Ascending aorta (tissue), 2 donors: ENCODE measurements around the gene GPC6. TPM values are rescaled to one million over a fixed set of nuclear protein-coding genes. Genes with fewer than 3 reads are reported as not detected.

Experiments used
- DNase-seq, 2 donors: peaks; one replicate each; pipeline ENCODE4 v3.0.0-alpha.2; 2019; ENCODE audit warnings: low spot score in 2 of 2
- H3K27ac ChIP-seq, 2 donors: fragments of 200-600 bp; sonication (generic); one replicate each; pipeline ENCODE4 v1.5.1; 2016 to 2017; ENCODE audit warnings: mild to moderate bottlenecking in 1 of 2
- H3K27me3 ChIP-seq: fragments of 200-600 bp; sonication (generic); one replicate; pipeline ENCODE4 v1.5.1; 2017
- H3K36me3 ChIP-seq, 2 donors: fragments of 200-600 bp; sonication (generic); one replicate each; pipeline ENCODE4 v1.5.1; 2016
- H3K4me1 ChIP-seq, 2 donors: fragments of 200-600 bp; sonication (generic); one replicate each; pipeline ENCODE4 v1.5.1; 2016 to 2017; ENCODE audit warnings: mild to moderate bottlenecking in 1 of 2
- H3K4me3 ChIP-seq, 2 donors: fragments of 200-600 bp; sonication (generic); one replicate each; pipeline ENCODE4 v1.5.1; 2016 to 2017; ENCODE audit warnings: mild to moderate bottlenecking in 1 of 2
- H3K9me3 ChIP-seq, 2 donors: fragments of 200-600 bp; sonication (generic); one replicate each; pipeline ENCODE4 v1.5.1; 2016
- intact Hi-C: fragments of 100-400 bp; cut with DNase I; formaldehyde crosslinking; loops from one replicate; pipeline ENCODE4 v1.15.1; 2023
- total RNA-seq: library from RNA; depleted of rRNA; stranded (reverse); fragments of >200 nt; gene quantifications from one replicate; pipeline ENCODE4 v1.1.0, GENCODE V29; 2016
- TF ChIP-seq, protein P1 (sequence below), 3 experiments: fragments of 200-600 bp in 2 of 3; fragments of 450-650 bp in 1 of 3; sonication (generic) in 2 of 3; IDR thresholded peaks; one replicate each; pipeline ENCODE4 v1.5.1; 2016 to 2019; ENCODE audit warnings: antibody characterized with exemption in 3 of 3, mild to moderate bottlenecking in 1 of 3, moderate library complexity in 1 of 3

The GPC6 gene
- total RNA-seq, 1 donor from 2014 or later, result 23.2 TPM

GRCh38 chr13:94344126-94344818, 1117.7 kb downstream of the GPC6 start:
- no peaks in the 10 kb centered on the region for H3K9me3 ChIP-seq
- H3K36me3 ChIP-seq, result no peaks in the 10 kb centered on the region
- H3K27ac ChIP-seq, result peak overlapping the region in 1 of 2 donors; percentile 10
- H3K4me1 ChIP-seq, result peaks cover 0 to 7% of the 10 kb centered on the region in 2 donors
- intact Hi-C loops, result loop anchor here (5.0 to 10.0 kb wide), 2 partner anchors 569 to 1117 kb away; partner anchors contain the start of gene GPC6
- TF ChIP-seq, protein P1, sequence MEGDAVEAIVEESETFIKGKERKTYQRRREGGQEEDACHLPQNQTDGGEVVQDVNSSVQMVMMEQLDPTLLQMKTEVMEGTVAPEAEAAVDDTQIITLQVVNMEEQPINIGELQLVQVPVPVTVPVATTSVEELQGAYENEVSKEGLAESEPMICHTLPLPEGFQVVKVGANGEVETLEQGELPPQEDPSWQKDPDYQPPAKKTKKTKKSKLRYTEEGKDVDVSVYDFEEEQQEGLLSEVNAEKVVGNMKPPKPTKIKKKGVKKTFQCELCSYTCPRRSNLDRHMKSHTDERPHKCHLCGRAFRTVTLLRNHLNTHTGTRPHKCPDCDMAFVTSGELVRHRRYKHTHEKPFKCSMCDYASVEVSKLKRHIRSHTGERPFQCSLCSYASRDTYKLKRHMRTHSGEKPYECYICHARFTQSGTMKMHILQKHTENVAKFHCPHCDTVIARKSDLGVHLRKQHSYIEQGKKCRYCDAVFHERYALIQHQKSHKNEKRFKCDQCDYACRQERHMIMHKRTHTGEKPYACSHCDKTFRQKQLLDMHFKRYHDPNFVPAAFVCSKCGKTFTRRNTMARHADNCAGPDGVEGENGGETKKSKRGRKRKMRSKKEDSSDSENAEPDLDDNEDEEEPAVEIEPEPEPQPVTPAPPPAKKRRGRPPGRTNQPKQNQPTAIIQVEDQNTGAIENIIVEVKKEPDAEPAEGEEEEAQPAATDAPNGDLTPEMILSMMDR (IDR thresholded peaks at IDR 0.05), result no peak
- peak overlapping the region in 1 of 2 donors; percentile 35 for H3K4me3 ChIP-seq
- no peak for DNase-seq
- H3K27me3 ChIP-seq, result no peaks in the 10 kb centered on the region

DNA sequence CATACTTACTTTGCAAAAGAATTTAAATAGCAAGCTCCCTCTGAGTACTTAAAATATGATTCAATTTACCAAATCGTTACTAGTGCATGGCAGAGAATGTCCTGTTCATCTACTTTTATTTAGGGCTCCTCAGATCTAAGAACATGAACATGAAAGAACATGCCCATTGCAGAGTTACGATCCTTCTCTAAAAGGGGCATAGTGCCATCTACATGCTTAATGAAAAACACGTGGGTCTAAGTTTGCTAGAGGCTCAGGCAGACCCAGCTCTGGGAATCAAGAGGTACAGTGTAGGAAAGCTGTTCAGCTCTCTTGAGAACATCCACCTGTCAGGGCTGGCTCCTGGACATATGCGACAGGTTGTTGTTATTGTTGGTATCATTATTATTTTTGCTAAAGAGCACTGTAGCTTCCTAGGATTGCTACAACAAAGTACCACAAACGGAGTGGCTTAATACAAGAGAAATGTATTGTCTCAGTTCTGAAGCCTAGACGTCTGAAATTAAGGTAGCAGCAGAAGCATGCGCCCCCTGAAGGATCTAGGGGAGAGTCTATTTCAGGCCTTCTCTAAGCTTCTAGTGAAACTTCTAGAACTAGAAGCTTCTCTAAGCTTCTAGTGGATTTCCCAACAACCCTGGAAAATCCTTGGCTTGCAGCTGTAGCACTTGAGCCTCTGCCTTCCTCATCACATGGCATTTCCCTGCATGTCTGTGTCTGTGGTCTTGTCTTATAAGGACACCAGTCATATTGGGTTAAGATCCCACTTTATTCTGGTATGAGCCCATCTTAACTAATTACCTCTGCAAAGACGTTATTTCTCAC, 1119.0 kb downstream of the GPC6 start:
- intact Hi-C loops, result loop anchor here (5.0 to 10.0 kb wide), 2 partner anchors 571 to 1098 kb away; no protein-coding TSS in a partner anchor
- no peaks in the 10 kb centered on the region for H3K27me3 ChIP-seq
- H3K4me1 ChIP-seq, result peaks cover 0 to 7% of the 10 kb centered on the region in 2 donors
- TF ChIP-seq, protein P1 (IDR thresholded peaks at IDR 0.05), result peak in 1 of 3 experiments; percentile 3
- H3K27ac ChIP-seq, result no peak overlapping the region
- H3K4me3 ChIP-seq, result no peak overlapping the region
- DNase-seq, result no peak
- no peaks in the 10 kb centered on the region for H3K36me3 ChIP-seq
- no peaks in the 10 kb centered on the region for H3K9me3 ChIP-seq

DNA sequence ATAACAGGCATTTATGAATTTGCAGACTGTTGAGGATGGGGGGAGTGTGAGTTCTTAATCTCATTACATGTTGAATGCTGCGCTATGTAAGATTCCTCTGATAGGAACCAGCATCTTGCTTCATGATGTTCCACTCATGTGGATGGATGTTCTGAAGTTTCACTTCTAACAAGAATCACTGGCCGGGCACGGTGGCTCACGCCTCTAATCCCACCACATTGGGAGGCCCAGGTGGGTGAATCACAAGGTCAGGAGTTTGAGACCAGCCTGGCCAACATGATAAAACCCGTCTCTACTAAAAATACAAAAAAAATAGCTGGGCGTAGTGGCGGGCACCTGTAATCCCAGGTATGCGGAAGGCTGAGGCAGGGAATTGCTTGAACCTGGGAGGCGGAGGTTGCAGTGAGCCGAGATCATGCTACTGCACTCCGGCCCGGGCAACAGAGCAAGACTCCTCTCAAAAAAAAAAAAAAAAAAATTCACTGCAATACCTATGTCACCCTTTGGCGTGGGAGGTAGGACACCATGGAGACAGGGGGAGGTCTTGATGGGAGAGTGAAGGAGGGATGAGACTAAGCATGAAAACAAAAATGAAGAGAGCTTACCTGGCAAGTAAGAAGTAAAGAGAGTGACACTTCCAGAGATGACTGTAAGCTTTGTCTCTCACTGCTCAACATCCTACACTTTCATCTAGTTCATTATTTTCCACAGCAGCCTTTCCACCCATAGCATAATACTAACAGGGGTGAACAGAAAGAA, 1119.8 kb downstream of the GPC6 start:
- Histone ChIP-seq H3K27me3 (no peaks in the 10 kb centered on the region), H3K36me3 (no peaks in the 10 kb centered on the region), H3K4me1 (peaks cover 0 to 7% of the 10 kb centered on the region in 2 donors), H3K4me3 (no peak overlapping the region), H3K27ac (no peak overlapping the region), H3K9me3 (no peaks in the 10 kb centered on the region)
- TF ChIP-seq, protein P1 (IDR thresholded peaks at IDR 0.05), result no peak
- intact Hi-C loops, result loop anchor here (5.0 to 10.0 kb wide), 2 partner anchors 572 to 1099 kb away; no protein-coding TSS in a partner anchor
- DNase-seq, result no peak

DNA sequence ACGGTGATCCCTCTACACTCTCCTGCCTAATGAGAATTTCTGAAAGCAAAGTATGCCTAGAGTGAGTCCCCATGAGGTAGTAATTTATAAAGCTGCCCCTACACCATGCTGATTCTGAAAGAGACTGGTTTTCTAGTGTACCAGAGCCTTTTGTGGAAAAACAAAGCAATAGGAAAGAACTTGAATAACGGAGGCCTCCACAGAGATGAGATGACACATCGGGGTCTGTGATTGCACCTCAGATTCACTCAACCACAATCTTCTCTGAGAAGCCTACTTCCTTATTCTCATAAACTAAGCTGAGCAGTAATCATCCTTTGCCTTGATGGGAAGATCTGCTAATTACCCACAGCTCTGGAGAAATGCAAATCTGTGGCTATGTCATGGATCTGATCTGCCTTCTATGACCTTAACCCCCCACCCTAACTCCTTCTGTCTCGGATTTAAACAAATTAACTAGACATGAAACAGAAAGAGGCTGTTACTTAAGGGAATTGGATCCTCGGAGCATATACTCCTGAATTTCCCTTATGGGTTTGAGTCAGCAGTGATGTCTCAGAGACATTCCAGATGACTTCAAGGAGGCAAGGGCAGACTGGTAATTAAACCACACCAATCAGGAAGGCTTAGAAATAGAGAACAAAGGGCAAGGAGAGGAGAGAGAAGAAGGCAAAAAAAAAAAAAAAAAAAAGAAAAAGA, 1124.8 kb downstream of the GPC6 start:
- no peak overlapping the region for H3K27ac ChIP-seq
- no peak for DNase-seq
- intact Hi-C loops, result no loop called here
- H3K9me3 ChIP-seq, result no peaks in the 10 kb centered on the region
- H3K36me3 ChIP-seq, result no peaks in the 10 kb centered on the region
- H3K4me3 ChIP-seq, result no peak overlapping the region
- no peaks in the 10 kb centered on the region for H3K27me3 ChIP-seq
- no peaks in the 10 kb centered on the region for H3K4me1 ChIP-seq
- TF ChIP-seq, protein P1 (IDR thresholded peaks at IDR 0.05), result no peak

GRCh38 chr13:94352057-94352456, 1125.5 kb downstream of the GPC6 start:
- intact Hi-C loops, result no loop called here
- H3K27me3 ChIP-seq, result no peaks in the 10 kb centered on the region
- H3K36me3 ChIP-seq, result no peaks in the 10 kb centered on the region
- H3K9me3 ChIP-seq, result no peaks in the 10 kb centered on the region
- TF ChIP-seq, protein P1 (IDR thresholded peaks at IDR 0.05), result no peak
- H3K4me1 ChIP-seq, result no peaks in the 10 kb centered on the region
- no peak for DNase-seq
- no peak overlapping the region for H3K4me3 ChIP-seq
- H3K27ac ChIP-seq, result no peak overlapping the region
